IMR-90 (cell line): ENCODE data around the gene SLC43A2. TPM values are rescaled to one million over a fixed set of nuclear protein-coding genes. Genes with fewer than 3 reads are reported as not detected.

Experiments used
- ATAC-seq: fragments of 200-7000 bp; cut with Tn5 transposase; 2 replicates; pipeline ENCODE4 v1.9.1; 2020; ENCODE audit warnings: low read depth, mild to moderate bottlenecking, moderate library complexity
- BruUV-seq: library from RNA; stranded (reverse); fragments of 400-500 nt; replicated peaks from 2 replicates; lab custom pipeline; 2021; lab: Mats Ljungman, UMichigan
- CTCF ChIA-PET: fragments of 300-600 bp; formaldehyde crosslinking; extraction: SDS; loops from one replicate; lab custom pipeline; 2021; ENCODE audit warnings: antibody characterized with exemption; lab: Yijun Ruan, JAX
- POLR2A ChIA-PET: fragments of 300-600 bp; sonication (Branson Sonifier 250); formaldehyde crosslinking; loops from one replicate; lab custom pipeline; 2022; ENCODE audit warnings: antibody characterized with exemption; ENCODE audit not compliant: unreplicated experiment; lab: Charles Lee
- DNase-seq: peaks from one replicate; pipeline ENCODE4 v3.0.0; 2013
- H2AFZ ChIP-seq: replicated peaks from 2 replicates; pipeline ENCODE3; 2013; ENCODE audit warnings: low read length, mild to moderate bottlenecking; ENCODE audit not compliant: poor library complexity
- H2AK5ac ChIP-seq: 2 replicates; pipeline ENCODE4 v1.6.1; 2013; ENCODE audit warnings: low read depth, low read length, inconsistent platforms
- H2AK9ac ChIP-seq: replicated peaks from 2 replicates; pipeline ENCODE3; 2013; ENCODE audit warnings: mild to moderate bottlenecking, low read depth, low read length, moderate library complexity; ENCODE audit not compliant: poor library complexity
- H2BK120ac ChIP-seq: 2 replicates; pipeline ENCODE4 v1.6.1; 2013; ENCODE audit warnings: low read depth, low read length, inconsistent platforms
- H2BK15ac ChIP-seq: 3 replicates; pipeline ENCODE4 v1.6.1; 2013; ENCODE audit warnings: low read depth, low read length, inconsistent platforms
- H2BK20ac ChIP-seq: 2 replicates; pipeline ENCODE4 v1.6.1; 2013; ENCODE audit warnings: low read depth, mild to moderate bottlenecking, inconsistent platforms, low read length, moderate library complexity
- H2BK5ac ChIP-seq: 2 replicates; pipeline ENCODE4 v1.6.1; 2013; ENCODE audit warnings: mild to moderate bottlenecking, low read depth, low read length, inconsistent platforms; ENCODE audit not compliant: poor library complexity, severe bottlenecking
- H3K14ac ChIP-seq: replicated peaks from 2 replicates; pipeline ENCODE4 v1.6.1; 2013; ENCODE audit warnings: low read depth, low read length, inconsistent platforms
- H3K18ac ChIP-seq: 2 replicates; pipeline ENCODE4 v1.6.1; 2013; ENCODE audit warnings: low read depth, low read length, control low read depth
- H3K23ac ChIP-seq: 2 replicates; pipeline ENCODE4 v1.6.1; 2013; ENCODE audit warnings: low read depth, low read length, inconsistent platforms
- H3K27ac ChIP-seq: 2 replicates; pipeline ENCODE4 v1.5.1; 2013; ENCODE audit warnings: mild to moderate bottlenecking, control low read depth, low read length; ENCODE audit not compliant: insufficient read depth
- H3K27me3 ChIP-seq: 2 replicates; pipeline ENCODE4 v1.6.1; 2013; ENCODE audit warnings: low read length; ENCODE audit not compliant: control insufficient read depth, insufficient read depth
- H3K36me3 ChIP-seq: 2 replicates; pipeline ENCODE4 v1.6.1; 2013; ENCODE audit warnings: low read length, mixed read lengths; ENCODE audit not compliant: control insufficient read depth, insufficient read depth
- H3K4ac ChIP-seq: 2 replicates; pipeline ENCODE4 v1.6.1; 2013; ENCODE audit warnings: low read depth, low read length, inconsistent platforms
- H3K4me1 ChIP-seq: 2 replicates; pipeline ENCODE4 v1.6.1; 2013; ENCODE audit warnings: low read length, mixed read lengths; ENCODE audit not compliant: control insufficient read depth, insufficient read depth
- H3K4me2 ChIP-seq: 2 replicates; pipeline ENCODE4 v1.6.1; 2013; ENCODE audit warnings: low read depth, mild to moderate bottlenecking, control low read depth, low read length, moderate library complexity
- H3K4me3 ChIP-seq: 2 replicates; pipeline ENCODE4 v1.5.1; 2013; ENCODE audit warnings: low read depth, mild to moderate bottlenecking, control low read depth, low read length, moderate library complexity; ENCODE audit not compliant: insufficient read depth
- H3K56ac ChIP-seq: 2 replicates; pipeline ENCODE4 v1.6.1; 2013; ENCODE audit warnings: low read length, inconsistent platforms; ENCODE audit not compliant: insufficient read depth; ENCODE audit errors: extremely low read depth
- H3K79me1 ChIP-seq, 2 experiments: 2 replicates each; pipeline ENCODE4 v1.6.1; 2013; ENCODE audit warnings: low read length in 2 of 2, inconsistent platforms in 1 of 2, low read depth in 1 of 2
- H3K9ac ChIP-seq: 2 replicates; pipeline ENCODE4 v1.6.1; 2013; ENCODE audit warnings: low read depth, low read length, control low read depth
- H3K9me1 ChIP-seq: 2 replicates; pipeline ENCODE4 v1.6.1; 2013; ENCODE audit warnings: low read length, inconsistent platforms; ENCODE audit not compliant: insufficient read depth
- H3K9me3 ChIP-seq: 2 replicates; pipeline ENCODE4 v1.6.1; 2013; ENCODE audit warnings: low read length; ENCODE audit not compliant: control insufficient read depth, insufficient read depth
- H4K20me1 ChIP-seq: 2 replicates; pipeline ENCODE4 v1.6.1; 2013; ENCODE audit warnings: low read length, inconsistent platforms; ENCODE audit not compliant: insufficient read depth
- H4K5ac ChIP-seq: 2 replicates; pipeline ENCODE4 v1.6.1; 2013; ENCODE audit warnings: mild to moderate bottlenecking, low read depth, low read length, control low read depth
- H4K8ac ChIP-seq, 2 experiments: 2 replicates each; pipeline ENCODE4 v1.6.1; 2013; ENCODE audit warnings: low read depth in 2 of 2, low read length in 2 of 2, control low read depth in 1 of 2, inconsistent platforms in 1 of 2
- H4K91ac ChIP-seq: 2 replicates; pipeline ENCODE4 v1.6.1; 2013; ENCODE audit warnings: low read depth, low read length, inconsistent platforms; ENCODE audit not compliant: insufficient read depth
- BHLHE40 ChIP-seq: fragments of 150-350 bp; IDR thresholded peaks from 2 replicates; pipeline ENCODE4 v1.6.1; 2016; ENCODE audit warnings: mild to moderate bottlenecking, low read depth, low read length
- CTCF ChIP-seq: conservative IDR thresholded peaks from 2 replicates; pipeline ENCODE4 v1.5.1; 2012; ENCODE audit warnings: mild to moderate bottlenecking, low read depth, low read length, improper control_type of control experiment
- MAZ ChIP-seq: IDR thresholded peaks from 2 replicates; pipeline ENCODE4 v1.6.1; 2012; ENCODE audit warnings: low read depth, mild to moderate bottlenecking, low read length, improper control_type of control experiment, moderate library complexity, borderline replicate concordance
- POLR2A ChIP-seq: IDR thresholded peaks from 2 replicates; pipeline ENCODE4 v1.6.1; 2012; ENCODE audit warnings: mild to moderate bottlenecking, low read depth, low read length
- RAD21 ChIP-seq: IDR thresholded peaks from 2 replicates; pipeline ENCODE4 v1.6.1; 2012; ENCODE audit warnings: low read length, improper control_type of control experiment
- RCOR1 ChIP-seq: IDR thresholded peaks from 2 replicates; pipeline ENCODE4 v1.6.1; 2012; ENCODE audit warnings: mild to moderate bottlenecking, low read length, improper control_type of control experiment; ENCODE audit not compliant: insufficient replicate concordance
- SMC3 ChIP-seq: fragments of 150-350 bp; IDR thresholded peaks from 2 replicates; pipeline ENCODE4 v1.6.1; 2016; ENCODE audit warnings: low read depth, mild to moderate bottlenecking, antibody characterized with exemption, low read length, moderate library complexity
- USF2 ChIP-seq: fragments of 150-350 bp; IDR thresholded peaks from 2 replicates; pipeline ENCODE4 v1.6.1; 2017; ENCODE audit warnings: mild to moderate bottlenecking, antibody characterized with exemption, low read length, low read depth
- WGBS, 2 experiments: methylation state at CpG; one replicate each; pipeline versions ENCODE4 v1.1.5 to v1.1.7; 2013; ENCODE audit warnings: missing lambda C conversion rate in 2 of 2; ENCODE audit not compliant: insufficient read length in 1 of 2; ENCODE audit errors: extremely low coverage in 2 of 2; 5-methylcytosine and 5-hydroxymethylcytosine counted together
- dilution Hi-C: fragments of 300-500 bp; cut with HindIII; formaldehyde crosslinking; loops from one replicate; pipeline ENCODE4 v1.14.3; 2018; ENCODE audit warnings: low sequenced_read_pairs; ENCODE audit not compliant: unreplicated experiment
- in situ Hi-C: fragments of 300-500 bp; cut with MboI; formaldehyde crosslinking; loops from 3 replicates; pipeline ENCODE4 v1.14.3; 2019; ENCODE audit warnings: low sequenced_read_pairs, inconsistent platforms, mixed read lengths
- intact Hi-C: fragments of 100-400 bp; cut with micrococcal nuclease; formaldehyde crosslinking; loops from 2 replicates; pipeline ENCODE4 v1.10.0; 2022
- polyA plus RNA-seq, 3 experiments: library from polyadenylated mRNA; depleted of rRNA; stranded (reverse); fragments of >200 nt; gene quantifications; 2 replicates each; pipeline ENCODE4 v1.2.3, GENCODE V29; 2012; ENCODE audit warnings: low replicate concordance in 1 of 3
- total RNA-seq: library from RNA; depleted of rRNA; stranded (reverse); fragments of >200 nt; gene quantifications from 2 replicates; pipeline ENCODE4 v1.2.3, GENCODE V29; 2012
- TF ChIP-seq, protein P1 (sequence below): fragments of 150-350 bp; IDR thresholded peaks from 2 replicates; pipeline ENCODE4 v1.6.1; 2016; ENCODE audit warnings: low read depth, mild to moderate bottlenecking, low read length, moderate library complexity, borderline replicate concordance

SLC43A2 gene
- total and polyA plus RNA-seq, 2 of the 4 experiments (the other 2 are of a cell fraction): 3.8 to 9.0 TPM

DNA sequence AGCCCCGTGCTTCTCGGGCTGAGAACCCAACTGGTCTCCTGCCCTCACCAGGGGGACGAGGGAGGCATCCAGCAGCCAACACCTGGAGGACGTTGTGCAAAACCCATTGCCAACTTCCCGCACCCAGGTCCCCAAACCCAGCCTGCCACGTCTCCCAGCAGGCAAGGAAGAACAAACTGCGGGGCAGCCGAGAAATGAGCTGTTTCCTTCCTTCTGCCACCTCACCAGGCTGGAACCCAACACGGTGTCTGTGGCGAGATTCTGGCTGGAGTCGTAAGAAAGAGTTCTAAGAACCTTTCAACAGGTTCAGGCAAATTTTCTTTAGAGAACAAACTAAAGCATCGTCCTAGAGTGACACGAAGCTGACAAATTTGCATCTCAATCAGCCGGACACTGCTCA, 3.6 kb downstream of the SLC43A2 start:
- H4K5ac ChIP-seq: no peak overlapping the region
- no peak overlapping the region for H2BK20ac ChIP-seq
- H3K14ac ChIP-seq: no peak overlapping the region
- DNase-seq: no peak
- H3K9me3 ChIP-seq: no peaks in the 10 kb centered on the region
- no peak overlapping the region for H3K9ac ChIP-seq
- H3K27me3 ChIP-seq: peaks cover 6% of the 10 kb centered on the region; the same call in 1 of the 2 replicates
- H2BK120ac ChIP-seq: no peak overlapping the region
- dilution Hi-C loops: no loop called here
- in situ Hi-C loops: no loop called here
- no peaks in the 10 kb centered on the region for H3K36me3 ChIP-seq
- ATAC-seq: no peak
- BruUV-seq: no TSS peak
- H2AK5ac ChIP-seq: no peak overlapping the region
- H4K91ac ChIP-seq: no peak overlapping the region
- H4K20me1 ChIP-seq: no peaks in the 10 kb centered on the region
- TF ChIP-seq SMC3 (no peak), BHLHE40 (no peak), USF2 (no peak), CTCF (no peak), RAD21 (no peak), POLR2A (no peak), RCOR1 (no peak), MAZ (no peak)
- TF ChIP-seq, protein P1, sequence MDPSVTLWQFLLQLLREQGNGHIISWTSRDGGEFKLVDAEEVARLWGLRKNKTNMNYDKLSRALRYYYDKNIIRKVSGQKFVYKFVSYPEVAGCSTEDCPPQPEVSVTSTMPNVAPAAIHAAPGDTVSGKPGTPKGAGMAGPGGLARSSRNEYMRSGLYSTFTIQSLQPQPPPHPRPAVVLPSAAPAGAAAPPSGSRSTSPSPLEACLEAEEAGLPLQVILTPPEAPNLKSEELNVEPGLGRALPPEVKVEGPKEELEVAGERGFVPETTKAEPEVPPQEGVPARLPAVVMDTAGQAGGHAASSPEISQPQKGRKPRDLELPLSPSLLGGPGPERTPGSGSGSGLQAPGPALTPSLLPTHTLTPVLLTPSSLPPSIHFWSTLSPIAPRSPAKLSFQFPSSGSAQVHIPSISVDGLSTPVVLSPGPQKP: no peak
- 87% methylated on average over 8 of the region's 14 CpGs; no CpG with 5 or more reads in 1 of the 2 experiments for WGBS, 2 experiments
- H3K9me1 ChIP-seq: no peaks in the 10 kb centered on the region
- peaks cover 5% of the 10 kb centered on the region for H3K4me1 ChIP-seq
- no peak overlapping the region for H4K8ac ChIP-seq
- no peak overlapping the region for H3K27ac ChIP-seq
- H3K79me1 ChIP-seq: no peaks in the 10 kb centered on the region
- no peak overlapping the region for H2AFZ ChIP-seq
- no peak overlapping the region for H3K56ac ChIP-seq
- H2AK9ac ChIP-seq: no peak overlapping the region
- no peak overlapping the region for H3K4ac ChIP-seq
- CTCF ChIA-PET: no interaction called here
- no peak overlapping the region for H3K4me2 ChIP-seq
- H3K18ac ChIP-seq: no peak overlapping the region
- H3K23ac ChIP-seq: no peak overlapping the region
- POLR2A ChIA-PET: no interaction called here
- intact Hi-C loops: loop anchor here (5.0 kb wide), 1 partner anchor 33 kb away; no protein-coding TSS in a partner anchor
- no peak overlapping the region for H3K4me3 ChIP-seq
- no peak overlapping the region for H2BK5ac ChIP-seq
- H2BK15ac ChIP-seq: no peak overlapping the region
